Measurements from ENCODE around the gene ZNF304. TPM values are rescaled to one million over a fixed set of nuclear protein-coding genes. Genes with fewer than 3 reads are reported as not detected.
A peak's percentile ranks its signal among the peaks of the same experiment; 100 is the strongest.

ZNF304 gene
- total and polyA plus RNA-seq, 9 of the 15 experiments (the other 6 are each of a cell fraction or from before 2014, with no cell fraction given) = 0.82 to 5.5 (median 3.6) TPM

GRCh38 chr19:57350877-57351805 is at the start of gene ZNF304 (continued):
- TF ChIP-seq BRF2 (IDR thresholded peaks at IDR 0.05; ENCODE audit: borderline replicate concordance, insufficient read depth, insufficient read length) (no peak), ZNF609 (CRISPR knock-in tag; IDR thresholded peaks at IDR 0.05; ENCODE audit: borderline replicate concordance) (no peak), MCM3 (IDR thresholded peaks at IDR 0.05) (no peak), ZNF277 (CRISPR knock-in tag; IDR thresholded peaks at IDR 0.05; ENCODE audit: borderline replicate concordance) (no peak), ETV5 (CRISPR knock-in tag; IDR thresholded peaks at IDR 0.05; ENCODE audit: low read depth) (0 out of 2 replicates have a peak, but pooled peaks have one; percentile 27), ZBTB43 (CRISPR knock-in tag; IDR thresholded peaks at IDR 0.05) (no peak), NFE2L1 (tag; IDR thresholded peaks at IDR 0.05; ENCODE audit: borderline replicate concordance, low read depth) (no peak), C11orf30 (IDR thresholded peaks at IDR 0.05; ENCODE audit: low read depth) (peak; percentile 91), MTA1 (IDR thresholded peaks at IDR 0.05; ENCODE audit: borderline replicate concordance) (peak; percentile 98), NFXL1 (CRISPR knock-in tag; IDR thresholded peaks at IDR 0.05) (no peak), ZNF3 (CRISPR knock-in tag; IDR thresholded peaks at IDR 0.05) (no peak)
- TF ChIP-seq, protein P1, sequence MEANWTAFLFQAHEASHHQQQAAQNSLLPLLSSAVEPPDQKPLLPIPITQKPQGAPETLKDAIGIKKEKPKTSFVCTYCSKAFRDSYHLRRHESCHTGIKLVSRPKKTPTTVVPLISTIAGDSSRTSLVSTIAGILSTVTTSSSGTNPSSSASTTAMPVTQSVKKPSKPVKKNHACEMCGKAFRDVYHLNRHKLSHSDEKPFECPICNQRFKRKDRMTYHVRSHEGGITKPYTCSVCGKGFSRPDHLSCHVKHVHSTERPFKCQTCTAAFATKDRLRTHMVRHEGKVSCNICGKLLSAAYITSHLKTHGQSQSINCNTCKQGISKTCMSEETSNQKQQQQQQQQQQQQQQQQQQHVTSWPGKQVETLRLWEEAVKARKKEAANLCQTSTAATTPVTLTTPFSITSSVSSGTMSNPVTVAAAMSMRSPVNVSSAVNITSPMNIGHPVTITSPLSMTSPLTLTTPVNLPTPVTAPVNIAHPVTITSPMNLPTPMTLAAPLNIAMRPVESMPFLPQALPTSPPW (CRISPR knock-in tag; IDR thresholded peaks at IDR 0.05) = peak; percentile 79
- TF ChIP-seq, protein P2, sequence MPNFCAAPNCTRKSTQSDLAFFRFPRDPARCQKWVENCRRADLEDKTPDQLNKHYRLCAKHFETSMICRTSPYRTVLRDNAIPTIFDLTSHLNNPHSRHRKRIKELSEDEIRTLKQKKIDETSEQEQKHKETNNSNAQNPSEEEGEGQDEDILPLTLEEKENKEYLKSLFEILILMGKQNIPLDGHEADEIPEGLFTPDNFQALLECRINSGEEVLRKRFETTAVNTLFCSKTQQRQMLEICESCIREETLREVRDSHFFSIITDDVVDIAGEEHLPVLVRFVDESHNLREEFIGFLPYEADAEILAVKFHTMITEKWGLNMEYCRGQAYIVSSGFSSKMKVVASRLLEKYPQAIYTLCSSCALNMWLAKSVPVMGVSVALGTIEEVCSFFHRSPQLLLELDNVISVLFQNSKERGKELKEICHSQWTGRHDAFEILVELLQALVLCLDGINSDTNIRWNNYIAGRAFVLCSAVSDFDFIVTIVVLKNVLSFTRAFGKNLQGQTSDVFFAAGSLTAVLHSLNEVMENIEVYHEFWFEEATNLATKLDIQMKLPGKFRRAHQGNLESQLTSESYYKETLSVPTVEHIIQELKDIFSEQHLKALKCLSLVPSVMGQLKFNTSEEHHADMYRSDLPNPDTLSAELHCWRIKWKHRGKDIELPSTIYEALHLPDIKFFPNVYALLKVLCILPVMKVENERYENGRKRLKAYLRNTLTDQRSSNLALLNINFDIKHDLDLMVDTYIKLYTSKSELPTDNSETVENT (CRISPR knock-in tag; IDR thresholded peaks at IDR 0.05) = no peak
